Neural progenitor cell (in vitro differentiated cells): ENCODE measurements around the gene MTHFR. TPM values are rescaled to one million over a fixed set of nuclear protein-coding genes. Genes with fewer than 3 reads are reported as not detected.

Source experiments
- DNase-seq: peaks from one replicate; pipeline ENCODE4 v3.0.0-alpha.2; 2016; ENCODE audit warnings: low spot score
- H2AFZ ChIP-seq: fragments of 200-600 bp; sonication (generic); replicated peaks from 2 replicates; pipeline ENCODE4 v1.6.1; 2016; ENCODE audit warnings: antibody characterized with exemption
- H3F3A ChIP-seq: fragments of 200-600 bp; sonication (generic); 2 replicates; pipeline ENCODE4 v1.6.1; 2016; ENCODE audit warnings: antibody characterized with exemption, low read depth
- H3K27ac ChIP-seq: fragments of 200-600 bp; sonication (generic); 2 replicates; pipeline ENCODE4 v1.5.1; 2016; ENCODE audit warnings: mild to moderate bottlenecking
- H3K27me3 ChIP-seq: fragments of 200-600 bp; sonication (generic); 2 replicates; pipeline ENCODE4 v1.6.1; 2016; ENCODE audit warnings: mild to moderate bottlenecking, moderate library complexity
- H3K36me3 ChIP-seq: fragments of 200-600 bp; sonication (generic); 2 replicates; pipeline ENCODE4 v1.5.1; 2016
- H3K4me1 ChIP-seq: fragments of 200-600 bp; sonication (generic); 2 replicates; pipeline ENCODE4 v1.6.1; 2016; ENCODE audit warnings: mixed run types
- H3K4me2 ChIP-seq: fragments of 200-600 bp; sonication (generic); 2 replicates; pipeline ENCODE4 v1.6.1; 2016
- H3K4me3 ChIP-seq: fragments of 200-600 bp; sonication (generic); 2 replicates; pipeline ENCODE4 v1.5.1; 2016
- H3K79me2 ChIP-seq: fragments of 200-600 bp; sonication (generic); 2 replicates; pipeline ENCODE4 v1.6.1; 2016; ENCODE audit warnings: low read depth
- H3K9ac ChIP-seq: fragments of 200-600 bp; sonication (generic); 2 replicates; pipeline ENCODE4 v1.6.1; 2016
- H3K9me3 ChIP-seq: fragments of 200-600 bp; sonication (generic); 2 replicates; pipeline ENCODE4 v1.5.1; 2016; ENCODE audit warnings: low read depth
- H4K20me1 ChIP-seq: fragments of 200-600 bp; sonication (generic); 2 replicates; pipeline ENCODE4 v1.6.1; 2016; ENCODE audit warnings: low read depth
- H3K27ac Mint-ChIP-seq: 3 replicates; pipeline ENCODE4 v1.8.0; 2021; ENCODE audit warnings: mixed read lengths
- H3K27me3 Mint-ChIP-seq: 2 replicates; pipeline ENCODE4 v1.8.0; 2022; ENCODE audit warnings: low read depth, mild to moderate bottlenecking, inconsistent platforms, moderate library complexity, mixed read lengths; ENCODE audit not compliant: insufficient read depth
- H3K36me3 Mint-ChIP-seq: 3 replicates; pipeline ENCODE4 v1.8.0; 2021; ENCODE audit warnings: mixed read lengths
- H3K4me1 Mint-ChIP-seq: 3 replicates; pipeline ENCODE4 v1.8.0; 2021; ENCODE audit warnings: mixed read lengths
- H3K4me3 Mint-ChIP-seq: 3 replicates; pipeline ENCODE4 v1.8.0; 2021; ENCODE audit warnings: mild to moderate bottlenecking, moderate library complexity, mixed read lengths
- H3K9me3 Mint-ChIP-seq: 3 replicates; pipeline ENCODE4 v1.8.0; 2020; ENCODE audit warnings: mixed read lengths
- EZH2 ChIP-seq: fragments of 200-600 bp; sonication (generic); IDR thresholded peaks from 2 replicates; pipeline ENCODE4 v1.6.1; 2017; ENCODE audit warnings: antibody characterized with exemption, mild to moderate bottlenecking, moderate library complexity
- EZH2phosphoT487 ChIP-seq: fragments of 200-600 bp; sonication (generic); IDR thresholded peaks from 2 replicates; pipeline ENCODE4 v1.6.1; 2017; ENCODE audit warnings: antibody characterized with exemption
- total RNA-seq: library from RNA; depleted of rRNA; stranded (reverse); fragments of >200 nt; gene quantifications from 2 replicates; pipeline ENCODE4 v1.2.3, GENCODE V29; 2015; ENCODE audit warnings: low replicate concordance
- TF ChIP-seq, protein P1 (sequence below): fragments of 200-600 bp; sonication (generic); IDR thresholded peaks from 2 replicates; pipeline ENCODE4 v1.5.1; 2017; ENCODE audit warnings: antibody characterized with exemption, mild to moderate bottlenecking

Gene MTHFR
- total RNA-seq, 1 donor from 2014 or later = 7.0 TPM

DNA sequence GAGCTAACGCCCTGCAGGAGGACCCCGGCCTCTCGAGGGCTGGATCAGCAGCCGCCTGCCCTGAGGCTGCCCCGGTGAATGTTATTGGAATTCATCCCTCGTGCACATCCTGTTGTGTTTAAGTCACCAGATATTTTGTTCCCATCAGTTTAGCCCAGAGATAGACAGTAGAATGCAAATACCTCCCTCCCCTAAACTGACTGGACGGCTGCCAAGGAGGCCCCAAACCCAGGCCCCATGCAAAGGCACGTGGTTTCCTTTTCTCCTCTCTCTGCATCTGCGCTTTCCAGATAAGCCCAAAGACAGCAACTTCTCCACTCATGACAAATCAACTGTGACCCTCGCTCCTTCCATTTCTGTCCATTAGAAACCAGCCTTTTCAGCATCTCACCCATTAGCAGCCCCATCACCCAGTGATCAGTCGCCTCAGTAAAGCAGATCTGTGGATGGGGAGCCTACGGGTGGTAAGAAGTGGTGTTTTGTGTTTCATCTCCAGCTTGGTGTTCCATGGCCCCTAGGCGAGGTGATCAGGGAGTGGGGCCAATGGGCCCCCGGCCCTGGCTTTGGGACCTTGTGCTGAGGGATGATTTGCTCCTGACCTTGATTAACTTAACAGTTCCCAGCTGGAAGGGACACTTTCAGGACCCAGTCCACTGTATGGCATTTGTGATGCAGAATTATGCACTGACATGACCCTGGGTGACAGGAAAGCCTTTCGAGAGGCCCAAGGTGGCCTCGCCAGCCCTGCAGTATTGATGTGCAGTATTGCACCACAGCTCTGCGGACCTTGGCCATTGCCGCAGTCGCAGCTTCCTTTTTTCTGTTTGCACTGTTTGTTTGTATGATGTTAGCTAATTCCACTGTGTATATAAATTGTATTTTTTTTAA, 36.6 kb upstream of the MTHFR start:
- Mint-ChIP-seq H3K27ac (no peak overlapping the region), H3K9me3 (no peaks in the 10 kb centered on the region), H3K36me3 (peaks cover 18% of the 10 kb centered on the region), H3K4me3 (no peak overlapping the region), H3K4me1 (no peaks in the 10 kb centered on the region), H3K27me3 (peaks cover 2% of the 10 kb centered on the region)
- Histone ChIP-seq H3K4me3 (no peak overlapping the region), H3K27me3 (no peaks in the 10 kb centered on the region), H3K27ac (no peak overlapping the region), H3K4me1 (no peaks in the 10 kb centered on the region), H3F3A (peaks cover 26% of the 10 kb centered on the region), H3K9ac (no peak overlapping the region), H3K79me2 (no peaks in the 10 kb centered on the region), H2AFZ (no peak overlapping the region), H3K36me3 (peaks cover 10% of the 10 kb centered on the region), H3K4me2 (no peak overlapping the region), H3K9me3 (no peaks in the 10 kb centered on the region), H4K20me1 (peaks cover 30% of the 10 kb centered on the region)
- TF ChIP-seq EZH2 = no peak
- TF ChIP-seq, protein P1, sequence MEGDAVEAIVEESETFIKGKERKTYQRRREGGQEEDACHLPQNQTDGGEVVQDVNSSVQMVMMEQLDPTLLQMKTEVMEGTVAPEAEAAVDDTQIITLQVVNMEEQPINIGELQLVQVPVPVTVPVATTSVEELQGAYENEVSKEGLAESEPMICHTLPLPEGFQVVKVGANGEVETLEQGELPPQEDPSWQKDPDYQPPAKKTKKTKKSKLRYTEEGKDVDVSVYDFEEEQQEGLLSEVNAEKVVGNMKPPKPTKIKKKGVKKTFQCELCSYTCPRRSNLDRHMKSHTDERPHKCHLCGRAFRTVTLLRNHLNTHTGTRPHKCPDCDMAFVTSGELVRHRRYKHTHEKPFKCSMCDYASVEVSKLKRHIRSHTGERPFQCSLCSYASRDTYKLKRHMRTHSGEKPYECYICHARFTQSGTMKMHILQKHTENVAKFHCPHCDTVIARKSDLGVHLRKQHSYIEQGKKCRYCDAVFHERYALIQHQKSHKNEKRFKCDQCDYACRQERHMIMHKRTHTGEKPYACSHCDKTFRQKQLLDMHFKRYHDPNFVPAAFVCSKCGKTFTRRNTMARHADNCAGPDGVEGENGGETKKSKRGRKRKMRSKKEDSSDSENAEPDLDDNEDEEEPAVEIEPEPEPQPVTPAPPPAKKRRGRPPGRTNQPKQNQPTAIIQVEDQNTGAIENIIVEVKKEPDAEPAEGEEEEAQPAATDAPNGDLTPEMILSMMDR = no peak
- TF ChIP-seq EZH2phosphoT487 = no peak
- DNase-seq = no peak

DNA sequence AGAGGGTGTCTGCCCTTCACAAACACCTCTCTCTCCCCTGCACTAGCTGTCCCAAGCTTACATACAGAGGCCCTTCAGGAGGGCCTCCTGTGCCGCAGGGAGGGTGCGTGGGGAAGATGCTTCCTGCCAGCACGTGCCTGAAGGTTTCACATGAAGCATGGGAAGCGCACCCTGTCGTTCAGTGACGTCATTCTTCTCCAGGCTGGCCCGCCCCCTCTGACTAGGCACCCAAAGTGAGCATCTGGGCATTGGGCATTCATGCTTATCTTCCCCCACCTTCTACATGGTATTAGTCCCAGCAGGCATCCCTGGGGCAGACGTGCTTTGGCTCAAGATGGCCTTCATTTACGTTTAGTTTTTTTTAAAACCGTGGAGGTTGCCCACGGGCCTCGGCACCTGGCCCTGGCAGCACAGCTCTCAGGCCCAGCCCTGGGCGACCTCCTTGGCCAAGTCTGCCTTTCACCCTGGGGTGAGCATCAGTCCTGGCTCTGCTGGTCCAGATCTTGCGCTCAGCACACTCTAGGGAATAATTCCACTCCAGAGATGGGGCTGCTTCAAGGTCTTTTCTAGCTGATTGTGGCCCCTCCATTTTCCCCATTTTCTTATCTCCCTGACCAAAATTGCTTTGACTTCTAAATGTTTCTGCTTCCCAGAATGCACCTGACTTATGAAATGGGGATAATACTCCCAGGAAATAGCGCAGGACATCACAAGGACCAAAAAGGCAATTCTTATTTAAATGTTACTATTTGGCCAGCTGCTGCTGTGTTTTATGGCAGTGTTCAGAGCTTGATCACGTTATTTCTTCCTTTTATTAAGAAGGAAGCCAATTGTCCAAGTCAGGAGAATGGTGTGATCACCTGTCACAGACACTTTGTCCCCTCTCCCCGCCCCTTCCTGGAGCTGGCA, 35.7 kb upstream of the MTHFR start:
- DNase-seq = no peak
- H3K27me3 ChIP-seq = no peaks in the 10 kb centered on the region
- H3K4me1 ChIP-seq = no peaks in the 10 kb centered on the region
- no peaks in the 10 kb centered on the region for H3K9me3 Mint-ChIP-seq
- no peak overlapping the region for H3K9ac ChIP-seq
- H3K9me3 ChIP-seq = no peaks in the 10 kb centered on the region
- no peak overlapping the region for H3K27ac ChIP-seq
- no peak overlapping the region for H2AFZ ChIP-seq
- peaks cover 10% of the 10 kb centered on the region for H3K36me3 ChIP-seq
- peaks cover 26% of the 10 kb centered on the region for H3F3A ChIP-seq
- H3K4me2 ChIP-seq = no peak overlapping the region
- no peak overlapping the region for H3K27ac Mint-ChIP-seq
- TF ChIP-seq, protein P1 = no peak
- no peak for TF ChIP-seq EZH2phosphoT487
- TF ChIP-seq EZH2 = no peak
- no peak overlapping the region for H3K4me3 Mint-ChIP-seq
- H3K79me2 ChIP-seq = no peaks in the 10 kb centered on the region
- H3K4me3 ChIP-seq = no peak overlapping the region
- H4K20me1 ChIP-seq = peaks cover 24% of the 10 kb centered on the region
- no peaks in the 10 kb centered on the region for H3K4me1 Mint-ChIP-seq
- H3K27me3 Mint-ChIP-seq = peaks cover 2% of the 10 kb centered on the region
- H3K36me3 Mint-ChIP-seq = peaks cover 18% of the 10 kb centered on the region

DNA sequence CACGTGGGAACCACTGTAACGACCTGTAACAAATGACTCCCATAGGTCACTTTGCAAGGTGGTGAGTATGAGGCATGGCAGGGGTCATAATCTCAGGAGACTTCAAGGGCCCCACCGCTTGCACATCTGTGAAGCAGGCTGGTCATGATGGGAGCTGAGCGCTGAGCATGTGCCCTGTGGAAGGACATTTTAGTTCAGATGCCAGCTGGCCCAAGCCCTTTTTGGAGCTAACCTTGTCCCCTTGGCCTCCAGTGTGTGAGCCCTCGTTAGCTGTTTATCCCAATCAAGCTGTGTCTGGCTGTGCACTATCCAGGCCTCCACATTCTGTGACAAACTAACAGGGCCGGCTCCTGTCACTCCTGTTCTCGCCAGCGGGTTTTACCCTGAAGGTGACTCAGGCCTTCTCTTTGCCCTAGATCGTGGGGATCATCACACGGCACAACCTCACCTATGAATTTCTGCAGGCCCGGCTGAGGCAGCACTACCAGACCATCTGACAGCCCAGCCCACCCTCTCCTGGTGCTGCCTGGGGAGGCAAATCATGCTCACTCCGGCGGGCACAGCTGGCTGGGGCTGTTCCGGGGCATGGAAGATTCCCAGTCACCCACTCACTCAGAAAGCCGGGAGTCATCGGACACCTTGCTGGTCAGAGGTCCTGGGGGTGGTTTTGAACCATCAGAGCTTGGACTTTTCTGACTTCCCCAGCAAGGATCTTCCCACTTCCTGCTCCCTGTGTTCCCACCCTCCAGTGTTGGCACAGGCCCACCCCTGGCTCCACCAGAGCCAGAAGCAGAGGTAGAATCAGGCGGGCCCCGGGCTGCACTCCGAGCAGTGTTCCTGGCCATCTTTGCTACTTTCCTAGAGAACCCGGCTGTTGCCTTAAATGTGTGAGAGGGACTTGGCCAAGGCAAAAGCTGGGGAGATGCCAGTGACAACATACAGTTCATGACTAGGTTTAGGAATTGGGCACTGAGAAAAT, 34.3 kb upstream of the MTHFR start:
- no peak overlapping the region for H3K27ac Mint-ChIP-seq
- no peaks in the 10 kb centered on the region for H3K4me1 Mint-ChIP-seq
- no peak overlapping the region for H3K27ac ChIP-seq
- no peak overlapping the region for H3K4me3 Mint-ChIP-seq
- H3K4me3 ChIP-seq = no peak overlapping the region
- H3F3A ChIP-seq = peaks cover 16% of the 10 kb centered on the region
- no peaks in the 10 kb centered on the region for H3K9me3 ChIP-seq
- no peak overlapping the region for H2AFZ ChIP-seq
- TF ChIP-seq, protein P1 = no peak
- TF ChIP-seq EZH2 (no peak), EZH2phosphoT487 (no peak)
- H3K36me3 ChIP-seq = peaks cover 10% of the 10 kb centered on the region
- H3K4me2 ChIP-seq = no peak overlapping the region
- no peaks in the 10 kb centered on the region for H3K4me1 ChIP-seq
- peaks cover 20% of the 10 kb centered on the region for H3K36me3 Mint-ChIP-seq
- no peaks in the 10 kb centered on the region for H3K27me3 ChIP-seq
- DNase-seq = no peak
- peaks cover 2% of the 10 kb centered on the region for H3K27me3 Mint-ChIP-seq
- H3K9ac ChIP-seq = no peak overlapping the region
- H4K20me1 ChIP-seq = peaks cover 14% of the 10 kb centered on the region
- no peaks in the 10 kb centered on the region for H3K79me2 ChIP-seq
- no peaks in the 10 kb centered on the region for H3K9me3 Mint-ChIP-seq
